CD4-positive, alpha-beta T cell treated with Interleukin-2 at 100 ng/mL for 4 hours (primary cell): ENCODE measurements around the gene TMEM185A.
"Not testable (repeated sequence)": the region's sequence is repeated elsewhere in the genome, so short reads cannot be mapped to it uniquely, and the experiment has no call there.

Source experiments
- DNase-seq: peaks from one replicate; pipeline ENCODE4 v3.0.0-alpha.2; 2020; ENCODE audit warnings: low spot score

TMEM185A gene

GRCh38 chrX:149551245-149551938 is 80.2 kb downstream of the TMEM185A start:
- DNase-seq: not testable (repeated sequence)

- not testable (repeated sequence) for DNase-seq
These were observed 81.1 kb downstream of the TMEM185A start for GRCh38 chrX:149550454-149550853.

- not testable (repeated sequence) for DNase-seq
These were observed 81.9 kb downstream of the TMEM185A start, which contains the start of gene HSFX3 for GRCh38 chrX:149549701-149550100. Gene HSFX3 (minus strand): TSS chrX:149549924. CDS start chrX:149549852, 72 bp downstream.

GRCh38 chrX:149547782-149548181 is 83.8 kb downstream of the TMEM185A start:
- not testable (repeated sequence) for DNase-seq

- not testable (repeated sequence) for DNase-seq
These were observed 84.6 kb downstream of the TMEM185A start for GRCh38 chrX:149546962-149547361.
